B cell (primary cell): ENCODE results near the gene SLC7A1. TPM values are rescaled to one million over a fixed set of nuclear protein-coding genes. Genes with fewer than 3 reads are reported as not detected.

ENCODE experiments used
- ATAC-seq: fragments of 200-7000 bp; cut with Tn5 transposase; one replicate; pipeline ENCODE4 v1.10.0; 2021; ENCODE audit warnings: low read depth, mild to moderate bottlenecking, moderate number of reproducible peaks, moderate library complexity
- CTCF ChIA-PET: fragments of 350-600 bp; sonication (Branson Sonifier 250); formaldehyde crosslinking; loops from one replicate; lab custom pipeline; 2021; ENCODE audit warnings: antibody characterized with exemption, inconsistent platforms; lab: Charles Lee
- POLR2A ChIA-PET: fragments of 350-600 bp; sonication (Branson Sonifier 250); formaldehyde crosslinking; loops from one replicate; lab custom pipeline; 2021; ENCODE audit warnings: antibody characterized with exemption; lab: Charles Lee
- DNase-seq: peaks from one replicate; pipeline ENCODE4 v3.0.0; 2013
- H2AFZ ChIP-seq: 2 replicates; pipeline ENCODE4 v1.6.1; 2012; ENCODE audit warnings: mild to moderate bottlenecking, low read depth, low read length; ENCODE audit not compliant: insufficient read depth, poor library complexity, severe bottlenecking
- H3K27ac ChIP-seq, 2 donors: 1 replicate in 1 of 2; 2 replicates in 1 of 2; pipeline ENCODE4 v1.5.1; 2012 to 2013; ENCODE audit warnings: low read length in 2 of 2, mild to moderate bottlenecking in 2 of 2, moderate library complexity in 1 of 2
- H3K27me3 ChIP-seq, 4 experiments: fragments of 200-600 bp in 1 of 4; sonication (generic) in 1 of 4; replicated peaks in 1 of 4; 1 replicate in 2 of 4; 2 replicates in 2 of 4; pipeline versions ENCODE4 v1.6.1 to v1.7.0; 2013 to 2016; ENCODE audit warnings: low read length in 3 of 4, mild to moderate bottlenecking in 2 of 4, mixed read lengths in 1 of 4, moderate library complexity in 1 of 4; ENCODE audit not compliant: insufficient read depth in 4 of 4, control insufficient read depth in 3 of 4; ENCODE audit errors: control extremely low read depth in 1 of 4
- H3K36me3 ChIP-seq, 2 experiments: replicated peaks in 1 of 2; 1 replicate in 1 of 2; 2 replicates in 1 of 2; pipeline versions ENCODE4 v1.6.1 to v1.7.1; 2013; ENCODE audit warnings: low read length in 1 of 2; ENCODE audit not compliant: insufficient read depth in 2 of 2, control insufficient read depth in 1 of 2; ENCODE audit errors: control extremely low read depth in 1 of 2, extremely low read depth in 1 of 2
- H3K4me1 ChIP-seq, 2 donors: fragments of 200-600 bp in 1 of 2; sonication (generic) in 1 of 2; 1 replicate in 1 of 2; 2 replicates in 1 of 2; pipeline versions ENCODE4 v1.5.1 to v1.6.1; 2013 to 2017; ENCODE audit warnings: low read length in 2 of 2; ENCODE audit not compliant: control insufficient read depth in 2 of 2, insufficient read depth in 2 of 2
- H3K4me2 ChIP-seq: replicated peaks from 2 replicates; pipeline ENCODE3; 2012; ENCODE audit warnings: mild to moderate bottlenecking, low read depth, low read length; ENCODE audit not compliant: poor library complexity, severe bottlenecking
- H3K4me3 ChIP-seq, 5 experiments: fragments of 200-600 bp in 1 of 5; sonication (generic) in 1 of 5; 1 replicate in 3 of 5; 2 replicates in 2 of 5; pipeline versions ENCODE4 v1.5.1 to v1.7.0; 2011 to 2016; ENCODE audit warnings: low read length in 4 of 5, mild to moderate bottlenecking in 4 of 5, low read depth in 2 of 5, control low read depth in 1 of 5, moderate library complexity in 1 of 5; ENCODE audit not compliant: insufficient read depth in 1 of 5; ENCODE audit errors: control extremely low read depth in 1 of 5, extremely low read depth in 1 of 5
- H3K79me2 ChIP-seq: fragments of 200-600 bp; sonication (generic); one replicate; pipeline ENCODE4 v1.6.0; 2016; ENCODE audit warnings: low read length; ENCODE audit not compliant: control insufficient read depth, insufficient read depth
- H3K9ac ChIP-seq: fragments of 200-600 bp; sonication (generic); 2 replicates; pipeline ENCODE4 v1.6.1; 2017; ENCODE audit warnings: mild to moderate bottlenecking, low read length, moderate library complexity
- H3K9me3 ChIP-seq, 3 donors: one replicate each; pipeline versions ENCODE4 v1.6.1 to v1.7.1; 2013; ENCODE audit warnings: low read length in 2 of 3; ENCODE audit not compliant: control insufficient read depth in 2 of 3, insufficient read depth in 1 of 3; ENCODE audit errors: control extremely low read depth in 1 of 3
- H4K20me1 ChIP-seq: 2 replicates; pipeline ENCODE4 v1.6.0; 2012; ENCODE audit warnings: mild to moderate bottlenecking, low read length; ENCODE audit not compliant: insufficient read depth, control insufficient read depth, poor library complexity, severe bottlenecking
- H3K27ac Mint-ChIP-seq: one replicate; pipeline ENCODE4 v1.8.0; 2021; ENCODE audit warnings: mixed read lengths
- H3K27me3 Mint-ChIP-seq: one replicate; pipeline ENCODE4 v1.8.0; 2021; ENCODE audit warnings: mixed read lengths
- H3K4me1 Mint-ChIP-seq: one replicate; pipeline ENCODE4 v1.8.0; 2021; ENCODE audit warnings: mixed read lengths
- H3K4me3 Mint-ChIP-seq: one replicate; pipeline ENCODE4 v1.8.0; 2021; ENCODE audit warnings: mixed read lengths
- H3K9me3 Mint-ChIP-seq: one replicate; pipeline ENCODE4 v1.8.0; 2022; ENCODE audit warnings: mixed read lengths; ENCODE audit not compliant: insufficient read depth
- EZH2 ChIP-seq: IDR thresholded peaks from 2 replicates; pipeline ENCODE4 v1.6.1; 2012; ENCODE audit warnings: borderline replicate concordance, low read depth, mild to moderate bottlenecking, moderate library complexity, low read length; ENCODE audit not compliant: insufficient read depth, poor library complexity, severe bottlenecking
- WGBS: methylation state at CpG from one replicate; pipeline ENCODE4 v1.1.5; 2013; ENCODE audit warnings: missing lambda C conversion rate; ENCODE audit not compliant: insufficient coverage; 5-methylcytosine and 5-hydroxymethylcytosine counted together
- intact Hi-C: fragments of 100-400 bp; cut with micrococcal nuclease; formaldehyde crosslinking; loops from one replicate; pipeline ENCODE4 v1.10.0; 2022
- polyA plus RNA-seq: library from polyadenylated mRNA; depleted of rRNA; stranded (reverse); fragments of >200 nt; gene quantifications from 2 replicates; pipeline ENCODE4 v1.2.3, GENCODE V29; 2012
- total RNA-seq, 2 donors: library from RNA; stranded (reverse); fragments of 120-200 nt in 1 of 2; gene quantifications; 1 replicate in 1 of 2; 2 replicates in 1 of 2; pipeline versions ENCODE4 v1.2.3 to v1.2.4, GENCODE V29; 2013 to 2022
- TF ChIP-seq, protein P1 (sequence below): fragments of 200-600 bp; IDR thresholded peaks from one replicate; pipeline ENCODE4 v1.8.0; 2022; ENCODE audit warnings: antibody characterized with exemption, mild to moderate bottlenecking

The SLC7A1 gene
- total and polyA plus RNA-seq, 2 donors (not counting 1 experiment from before 2014, with no cell fraction given), result 3.3 to 23.1 TPM

GRCh38 chr13:29605860-29606526 lies 10.5 kb upstream of the SLC7A1 start:
- no peak overlapping the region for H3K27ac ChIP-seq
- no peaks in the 10 kb centered on the region for H4K20me1 ChIP-seq
- peaks cover 20% of the 10 kb centered on the region for H3K27me3 Mint-ChIP-seq
- no peaks in the 10 kb centered on the region for H3K4me1 ChIP-seq
- ATAC-seq (no peak), DNase-seq (no peak)
- H3K27me3 ChIP-seq, result peaks cover 0 to 11% (median 2%) of the 10 kb centered on the region in 4 experiments
- ChIA-PET POLR2A (no interaction called here), CTCF (no interaction called here)
- intact Hi-C loops, result no loop called here
- H2AFZ ChIP-seq, result no peak overlapping the region
- no peak overlapping the region for H3K4me2 ChIP-seq
- no peaks in the 10 kb centered on the region for H3K9me3 Mint-ChIP-seq
- no peak overlapping the region for H3K4me3 Mint-ChIP-seq
- no peaks in the 10 kb centered on the region for H3K4me1 Mint-ChIP-seq
- no peak overlapping the region for H3K9ac ChIP-seq
- no peak overlapping the region for H3K27ac Mint-ChIP-seq
- H3K4me3 ChIP-seq, result no peak overlapping the region
- TF ChIP-seq, protein P1, sequence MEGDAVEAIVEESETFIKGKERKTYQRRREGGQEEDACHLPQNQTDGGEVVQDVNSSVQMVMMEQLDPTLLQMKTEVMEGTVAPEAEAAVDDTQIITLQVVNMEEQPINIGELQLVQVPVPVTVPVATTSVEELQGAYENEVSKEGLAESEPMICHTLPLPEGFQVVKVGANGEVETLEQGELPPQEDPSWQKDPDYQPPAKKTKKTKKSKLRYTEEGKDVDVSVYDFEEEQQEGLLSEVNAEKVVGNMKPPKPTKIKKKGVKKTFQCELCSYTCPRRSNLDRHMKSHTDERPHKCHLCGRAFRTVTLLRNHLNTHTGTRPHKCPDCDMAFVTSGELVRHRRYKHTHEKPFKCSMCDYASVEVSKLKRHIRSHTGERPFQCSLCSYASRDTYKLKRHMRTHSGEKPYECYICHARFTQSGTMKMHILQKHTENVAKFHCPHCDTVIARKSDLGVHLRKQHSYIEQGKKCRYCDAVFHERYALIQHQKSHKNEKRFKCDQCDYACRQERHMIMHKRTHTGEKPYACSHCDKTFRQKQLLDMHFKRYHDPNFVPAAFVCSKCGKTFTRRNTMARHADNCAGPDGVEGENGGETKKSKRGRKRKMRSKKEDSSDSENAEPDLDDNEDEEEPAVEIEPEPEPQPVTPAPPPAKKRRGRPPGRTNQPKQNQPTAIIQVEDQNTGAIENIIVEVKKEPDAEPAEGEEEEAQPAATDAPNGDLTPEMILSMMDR, result no peak
- TF ChIP-seq EZH2, result no peak
- 100% methylated on average over 5 of the region's 8 CpGs for WGBS
- H3K79me2 ChIP-seq, result no peaks in the 10 kb centered on the region
- H3K9me3 ChIP-seq, result no peaks in the 10 kb centered on the region
- no peaks in the 10 kb centered on the region for H3K36me3 ChIP-seq

- H3K27me3 ChIP-seq, result no peaks in the 10 kb centered on the region
- H4K20me1 ChIP-seq, result no peaks in the 10 kb centered on the region
- H3K4me3 ChIP-seq, result no peak overlapping the region
- peaks cover 9 to 13% of the 10 kb centered on the region in 2 donors for H3K4me1 ChIP-seq
- no peak overlapping the region for H3K4me2 ChIP-seq
- Mint-ChIP-seq H3K27me3 (peaks cover 12% of the 10 kb centered on the region), H3K27ac (no peak overlapping the region), H3K4me3 (no peak overlapping the region), H3K9me3 (no peaks in the 10 kb centered on the region), H3K4me1 (peaks cover 20% of the 10 kb centered on the region)
- POLR2A ChIA-PET, result no interaction called here
- intact Hi-C loops, result loop anchor here (5.0 to 10.0 kb wide), 2 partner anchors 774 to 1136 kb away; partner anchors contain the start of gene ALOX5AP
- H3K79me2 ChIP-seq, result peaks cover 30% of the 10 kb centered on the region
- no peak overlapping the region for H2AFZ ChIP-seq
- no peak overlapping the region for H3K27ac ChIP-seq
- ATAC-seq, result no peak
- DNase-seq, result no peak
- TF ChIP-seq, protein P1, result no peak
- TF ChIP-seq EZH2, result no peak
- no peaks in the 10 kb centered on the region for H3K36me3 ChIP-seq
- no peak overlapping the region for H3K9ac ChIP-seq
- H3K9me3 ChIP-seq, result no peaks in the 10 kb centered on the region
- WGBS, result 100% methylated on average over 2 of the region's 2 CpGs
- CTCF ChIA-PET, result interaction anchor here (0.6 kb wide), 1 partner anchor 1044 kb away, joined by 3 read pairs; no protein-coding TSS in a partner anchor
Observed at GRCh38 chr13:29598321-29598720, 2.8 kb upstream of the SLC7A1 start.
